ENCODE results near the gene FSHR. TPM values are rescaled to one million over a fixed set of nuclear protein-coding genes. Genes with fewer than 3 reads are reported as not detected.

The FSHR gene
- total and polyA plus RNA-seq, 2 of the 4 experiments (the other 2 are of a cell fraction): not detected

- H3K27ac ChIP-seq (ENCODE audit: insufficient read depth, low read length): no peak overlapping the region
- H3K4me3 ChIP-seq (ENCODE audit: insufficient read depth, low read depth, low read length): no peak overlapping the region
- H2AK9ac ChIP-seq (replicated peaks; ENCODE audit: low read depth, low read length, poor library complexity): no peak overlapping the region
- ChIA-PET CTCF (no interaction called here), POLR2A (ENCODE audit: unreplicated experiment) (no interaction called here)
- no peaks in the 10 kb centered on the region for H4K20me1 ChIP-seq (ENCODE audit: insufficient read depth, low read length)
- H3K9ac ChIP-seq (ENCODE audit: low read depth, low read length): no peak overlapping the region
- H3K4me1 ChIP-seq (ENCODE audit: control insufficient read depth, insufficient read depth, low read length): no peaks in the 10 kb centered on the region
- no peak for DNase-seq
- H3K79me1 ChIP-seq (ENCODE audit: low read depth in 1 of 2, low read length in 2 of 2): no peaks in the 10 kb centered on the region
- no peak overlapping the region for H4K91ac ChIP-seq (ENCODE audit: insufficient read depth, low read depth, low read length)
- H2BK20ac ChIP-seq (ENCODE audit: low read depth, low read length): no peak overlapping the region
- H2AK5ac ChIP-seq (ENCODE audit: low read depth, low read length): no peak overlapping the region
- no peak overlapping the region for H4K5ac ChIP-seq (ENCODE audit: low read depth, low read length)
- dilution Hi-C loops (cut with HindIII; ENCODE audit: low sequenced_read_pairs, unreplicated experiment): no loop called here
- H3K9me3 ChIP-seq (ENCODE audit: control insufficient read depth, insufficient read depth, low read length): peaks cover 7% of the 10 kb centered on the region; the same call in 1 of the 2 replicates
- no peaks in the 10 kb centered on the region for H3K36me3 ChIP-seq (ENCODE audit: control insufficient read depth, insufficient read depth, low read length)
- H3K18ac ChIP-seq (ENCODE audit: low read depth, low read length): no peak overlapping the region
- no peak overlapping the region for H3K56ac ChIP-seq (ENCODE audit: extremely low read depth, insufficient read depth, low read length)
- no peaks in the 10 kb centered on the region for H3K27me3 ChIP-seq (ENCODE audit: control insufficient read depth, insufficient read depth, low read length)
- BruUV-seq (replicated peaks): no TSS peak
- no peak overlapping the region for H2AFZ ChIP-seq (replicated peaks; ENCODE audit: low read length, poor library complexity)
- no peaks in the 10 kb centered on the region for H3K9me1 ChIP-seq (ENCODE audit: insufficient read depth, low read length)
- ATAC-seq (ENCODE audit: low read depth): no peak
- no peak overlapping the region for H4K8ac ChIP-seq (ENCODE audit: low read depth in 2 of 2, low read length in 2 of 2)
- H2BK120ac ChIP-seq (ENCODE audit: low read depth, low read length): no peak overlapping the region
- H3K14ac ChIP-seq (replicated peaks; ENCODE audit: low read depth, low read length): no peak overlapping the region
- in situ Hi-C loops (cut with MboI; ENCODE audit: low sequenced_read_pairs): no loop called here
- H2BK15ac ChIP-seq (ENCODE audit: low read depth, low read length): no peak overlapping the region
- no peak overlapping the region for H3K4ac ChIP-seq (ENCODE audit: low read depth, low read length)
- TF ChIP-seq RCOR1 (IDR thresholded peaks at IDR 0.05; ENCODE audit: insufficient replicate concordance, low read length): no peak
- TF ChIP-seq SMC3 (IDR thresholded peaks at IDR 0.05; ENCODE audit: low read depth, low read length): no peak
- H2BK5ac ChIP-seq (ENCODE audit: low read depth, low read length, poor library complexity, severe bottlenecking): no peak overlapping the region
- no peak overlapping the region for H3K23ac ChIP-seq (ENCODE audit: low read depth, low read length)
- no CpG with 5 or more reads among the region's 2 CpGs for WGBS, 2 experiments (ENCODE audit: extremely low coverage in 2 of 2, insufficient read length in 1 of 2)
- no peak overlapping the region for H3K4me2 ChIP-seq (ENCODE audit: low read depth, low read length)
- intact Hi-C loops (cut with micrococcal nuclease): no loop called here
Observed at GRCh38 chr2:49053156-49053555, 101.2 kb downstream of the FSHR start.

Data from IMR-90 (cell line).